Midbrain (tissue), 1 donor: ENCODE measurements around the gene ERCC1.
"Not testable (repeated sequence)": the region's sequence is repeated elsewhere in the genome, so short reads cannot be mapped to it uniquely, and the experiment has no call there.

Source experiments
- DNase-seq: peaks from one replicate; lab custom pipeline; 2025; lab: John Stamatoyannopoulos, UW

The ERCC1 gene

DNA sequence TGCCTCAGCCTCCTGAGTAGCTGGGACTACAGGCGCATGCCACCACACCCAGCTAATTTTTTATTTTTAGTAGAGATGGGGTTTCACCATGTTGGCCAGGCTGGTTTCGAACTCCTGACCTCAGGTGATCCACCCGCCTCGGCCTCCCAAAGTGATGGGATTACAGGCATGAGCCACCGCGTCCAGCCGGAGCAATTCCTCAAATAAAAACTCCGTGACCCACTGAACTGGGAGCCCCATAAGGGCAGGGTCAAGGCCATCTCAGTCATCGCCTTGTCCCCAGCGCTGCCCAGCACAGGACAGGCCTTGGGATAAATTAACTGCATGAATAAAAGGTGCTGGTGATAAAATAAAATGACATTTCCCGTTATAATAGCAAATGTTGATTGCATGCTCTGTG lies 6.2 kb upstream of the ERCC1 start:
- DNase-seq: not testable (repeated sequence)

GRCh38 chr19:45428384-45429231 lies 4.9 kb upstream of the ERCC1 start:
- DNase-seq: no peak

DNA sequence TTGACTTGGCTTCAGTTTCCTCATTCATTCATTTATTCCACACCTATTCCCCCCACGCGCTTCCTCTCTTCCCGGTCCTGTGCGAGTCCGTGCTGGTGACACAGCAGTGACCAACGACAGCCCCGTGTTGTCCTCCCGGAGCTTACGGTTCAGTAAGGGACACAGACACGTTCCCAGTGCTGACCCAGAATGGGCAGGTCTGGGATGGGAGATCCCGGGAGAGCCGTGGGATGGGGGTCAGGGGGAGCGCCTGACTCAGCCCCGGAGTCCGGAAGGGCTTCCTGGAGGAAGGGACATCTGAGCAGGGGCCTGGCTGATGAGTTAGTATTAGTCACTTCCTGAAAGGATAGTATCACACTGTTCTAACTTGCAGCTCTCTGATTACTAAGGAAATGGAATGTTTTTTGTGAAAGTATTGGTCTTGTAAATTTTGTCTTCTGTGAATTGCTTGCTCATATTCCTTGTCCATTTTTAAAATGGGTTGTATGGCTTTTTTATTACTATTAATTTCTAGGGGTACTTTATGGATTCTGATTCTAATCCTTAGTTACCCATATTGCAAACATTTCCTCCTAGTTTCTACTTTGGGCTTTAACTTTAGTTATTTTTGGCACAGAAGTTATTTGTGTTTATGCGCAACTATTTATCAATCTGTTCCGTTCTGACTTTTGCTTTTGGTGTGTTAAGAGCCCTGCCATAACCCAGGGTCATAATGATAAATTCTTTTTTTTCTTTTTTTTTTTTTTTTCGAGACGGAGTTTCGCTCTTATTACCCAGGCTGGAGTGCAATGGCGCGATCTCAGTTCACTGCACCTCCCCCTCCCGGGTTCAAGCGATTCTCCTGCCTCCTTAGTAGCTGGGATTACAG lies 708 bp upstream of the ERCC1 start:
- DNase-seq: peak; percentile 76

GRCh38 chr19:45423033-45423588 lies 606 bp downstream of the ERCC1 start:
- no peak for DNase-seq

DNA sequence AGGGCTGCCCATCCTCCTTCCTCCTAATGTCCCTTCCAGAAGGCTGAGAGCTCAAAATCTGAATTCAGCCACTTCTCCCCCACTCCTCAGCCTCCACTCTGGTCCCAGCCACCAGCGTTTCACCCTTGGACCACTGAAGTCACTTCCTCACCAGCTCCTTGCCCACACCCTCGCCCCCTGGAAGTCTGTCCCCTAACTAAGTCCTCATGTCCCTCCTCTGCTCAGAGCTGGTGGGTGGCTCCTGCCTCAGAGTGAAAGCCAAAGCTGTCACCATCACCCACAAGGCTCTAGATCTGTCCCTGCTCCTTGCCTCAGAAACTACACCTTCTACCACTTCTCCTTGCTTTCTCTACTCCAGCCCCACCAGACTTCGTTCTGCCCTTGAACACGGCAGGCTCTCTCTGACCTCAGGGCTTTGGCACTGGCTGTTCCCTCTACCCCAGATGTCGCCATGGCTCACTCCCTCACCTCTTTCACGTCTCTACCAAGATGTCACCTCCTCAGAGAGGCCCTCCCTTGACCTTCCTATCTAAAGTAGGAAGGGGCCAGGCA lies 1.7 kb downstream of the ERCC1 start:
- no peak for DNase-seq

- no peak for DNase-seq
These were observed 2.8 kb downstream of the ERCC1 start for GRCh38 chr19:45420871-45421270.

GRCh38 chr19:45420356-45420755 lies 3.4 kb downstream of the ERCC1 start:
- no peak for DNase-seq

DNA sequence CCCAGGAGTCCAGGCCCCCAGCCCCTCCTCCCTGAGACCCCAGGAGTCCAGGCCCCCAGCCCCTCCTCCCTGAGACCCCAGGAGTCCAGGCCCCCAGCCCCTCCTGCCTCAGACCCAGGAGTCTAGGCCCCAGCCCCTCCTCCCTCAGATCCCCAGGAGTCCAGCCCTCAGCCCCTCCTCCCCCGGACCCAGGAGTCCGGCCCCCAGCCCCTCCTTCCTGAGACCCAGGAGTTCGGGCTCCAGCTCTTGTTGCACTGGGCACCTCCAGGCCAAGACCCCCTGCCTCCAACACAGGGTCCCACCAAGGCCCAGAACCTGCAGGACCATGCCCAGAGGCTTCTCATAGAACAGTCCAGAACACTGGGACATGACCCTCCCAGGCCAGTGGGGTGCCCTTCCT lies 3.8 kb downstream of the ERCC1 start:
- DNase-seq: no peak

DNA sequence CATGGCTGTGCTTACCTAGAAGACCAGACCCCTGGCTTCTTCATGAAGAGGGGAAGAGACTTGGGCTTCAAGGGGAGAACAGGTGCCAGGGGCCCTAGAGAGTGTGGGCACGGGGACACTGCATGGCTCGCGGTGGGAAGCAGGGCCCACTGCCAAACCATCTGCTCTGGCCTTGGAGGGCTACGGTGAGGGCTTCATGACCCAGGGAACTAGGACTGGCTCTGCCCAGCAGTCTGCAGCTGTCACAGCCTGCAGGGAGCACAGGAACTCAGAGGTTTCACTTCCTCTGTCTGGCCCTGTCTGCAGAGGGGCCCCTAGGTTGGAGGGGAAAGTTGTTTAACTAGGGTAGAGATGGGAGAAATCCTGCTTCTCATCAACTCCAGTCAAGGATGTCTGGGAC lies 4.3 kb downstream of the ERCC1 start:
- DNase-seq: peak; percentile 57

DNA sequence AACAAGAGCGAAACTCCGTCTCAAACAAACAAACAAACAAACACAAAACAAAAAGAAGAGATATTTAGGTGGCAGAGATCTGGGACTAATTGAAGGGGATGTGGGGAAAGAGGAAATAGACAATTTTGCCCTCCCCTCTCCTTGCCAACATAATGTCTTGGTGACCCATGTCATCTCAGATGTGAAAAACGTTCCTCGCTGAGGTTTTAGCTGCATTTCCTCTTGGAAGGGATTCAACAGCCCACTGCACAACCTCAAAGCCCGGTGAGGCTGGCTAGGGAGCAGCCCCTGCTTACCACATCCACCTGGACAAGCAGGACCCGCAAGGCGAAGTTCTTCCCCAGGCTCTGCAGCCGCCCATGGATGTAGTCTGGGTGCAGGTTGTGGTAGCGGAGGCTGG lies 4.9 kb downstream of the ERCC1 start:
- DNase-seq: no peak

DNA sequence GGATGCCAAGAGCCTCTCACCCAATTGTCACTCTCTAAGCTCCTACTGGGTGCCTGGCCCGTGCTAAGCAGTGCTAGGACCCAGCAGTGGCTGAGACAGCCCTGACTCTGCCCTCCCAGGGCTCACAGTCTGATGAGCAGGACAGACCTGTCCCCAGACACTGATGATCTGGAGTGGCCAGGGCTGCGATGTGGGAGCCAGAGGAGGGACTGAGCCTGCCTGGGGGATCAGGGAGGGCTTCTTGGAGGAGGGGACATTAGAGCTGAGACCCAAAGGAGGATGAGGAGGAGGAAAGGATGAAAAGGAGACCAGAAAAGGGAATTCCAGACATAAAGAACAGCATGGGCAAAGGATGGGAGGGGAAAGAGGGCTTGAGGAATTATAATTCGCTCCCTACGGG lies 6.6 kb downstream of the ERCC1 start:
- no peak for DNase-seq

DNA sequence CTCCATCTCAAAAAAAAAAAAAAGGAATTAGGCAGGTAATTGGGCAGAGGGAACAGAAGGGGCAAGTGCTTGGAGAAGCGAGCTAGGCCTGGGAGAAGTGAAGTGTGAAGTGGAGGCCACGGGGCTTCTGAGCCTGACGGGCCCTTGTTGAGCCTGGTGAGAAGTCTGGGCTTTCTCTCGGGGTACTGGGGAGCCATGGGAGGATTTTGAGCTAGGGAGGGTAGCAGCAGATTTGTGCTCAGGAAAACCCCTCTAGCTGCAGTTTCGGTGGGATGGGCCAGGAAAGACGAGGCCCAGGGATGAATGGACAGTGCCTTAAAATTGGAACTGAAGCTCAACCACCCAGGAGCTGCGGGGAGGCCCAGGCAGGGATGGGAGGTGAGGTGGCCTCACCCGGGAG lies 9.2 kb downstream of the ERCC1 start:
- no peak for DNase-seq

- no peak for DNase-seq
These were observed 10.2 kb downstream of the ERCC1 start for GRCh38 chr19:45413497-45413896.

DNA sequence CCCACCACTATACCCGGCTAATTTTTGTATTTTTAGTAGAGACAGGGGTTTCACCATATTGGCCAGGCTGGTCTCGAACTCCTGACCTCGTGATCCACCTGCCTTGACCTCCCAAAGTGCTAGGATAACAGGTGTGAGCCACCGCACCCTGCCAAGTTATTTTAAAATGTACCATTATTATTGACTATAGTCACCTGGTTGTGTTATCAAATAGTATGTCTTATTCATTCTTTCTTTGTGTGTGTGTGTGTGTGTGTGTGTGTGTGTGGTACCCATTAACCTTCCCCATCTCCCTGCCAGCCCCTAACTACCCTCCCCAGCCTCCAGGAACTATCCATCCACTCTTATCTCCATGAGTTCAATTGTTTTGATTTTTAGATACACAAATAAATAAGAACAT lies 13.4 kb downstream of the ERCC1 start:
- DNase-seq: not testable (repeated sequence)

- no peak for DNase-seq
These were observed 14.2 kb downstream of the ERCC1 start for GRCh38 chr19:45409557-45409920.

DNA sequence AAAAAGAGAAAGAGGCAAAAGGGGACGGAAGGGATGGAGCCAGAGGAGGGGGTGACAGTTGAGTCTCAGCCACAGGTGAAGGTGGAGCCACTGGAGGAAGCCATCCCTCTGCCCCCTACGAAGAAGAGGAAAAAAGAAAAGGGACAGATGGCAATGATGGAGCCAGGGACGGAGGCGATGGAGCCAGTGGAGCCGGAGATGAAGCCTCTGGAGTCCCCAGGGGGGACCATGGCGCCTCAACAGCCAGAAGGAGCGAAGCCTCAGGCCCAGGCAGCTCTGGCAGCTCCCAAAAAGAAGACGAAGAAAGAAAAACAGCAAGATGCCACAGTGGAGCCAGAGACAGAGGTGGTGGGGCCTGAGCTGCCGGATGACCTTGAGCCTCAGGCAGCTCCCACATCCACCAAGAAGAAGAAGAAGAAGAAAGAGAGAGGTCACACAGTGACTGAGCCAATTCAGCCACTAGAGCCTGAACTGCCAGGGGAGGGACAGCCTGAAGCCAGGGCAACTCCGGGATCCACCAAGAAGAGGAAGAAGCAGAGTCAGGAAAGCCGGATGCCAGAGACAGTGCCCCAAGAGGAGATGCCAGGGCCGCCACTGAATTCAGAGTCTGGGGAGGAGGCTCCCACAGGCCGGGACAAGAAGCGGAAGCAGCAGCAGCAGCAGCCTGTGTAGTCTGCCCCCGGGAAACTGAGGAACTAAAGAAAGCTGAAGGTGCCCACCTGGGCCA lies 14.7 kb downstream of the ERCC1 start:
- DNase-seq: no peak

DNA sequence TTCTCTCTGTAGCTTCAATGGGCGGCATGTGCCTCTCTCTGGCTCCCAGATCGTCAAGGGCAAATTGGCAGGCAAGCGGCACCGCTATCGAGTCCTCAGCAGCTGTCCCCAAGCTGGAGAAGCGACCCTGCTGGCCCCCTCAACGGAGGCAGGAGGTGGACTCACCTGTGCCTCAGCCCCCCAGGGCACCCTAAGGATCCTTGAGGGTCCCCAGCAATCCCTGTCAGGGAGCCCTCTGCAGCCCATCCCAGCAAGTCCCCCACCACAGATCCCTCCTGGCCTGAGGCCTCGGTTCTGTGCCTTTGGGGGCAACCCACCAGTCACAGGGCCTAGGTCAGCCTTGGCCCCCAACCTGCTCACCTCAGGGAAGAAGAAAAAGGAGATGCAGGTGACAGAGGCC lies 15.6 kb downstream of the ERCC1 start:
- DNase-seq: no peak

DNA sequence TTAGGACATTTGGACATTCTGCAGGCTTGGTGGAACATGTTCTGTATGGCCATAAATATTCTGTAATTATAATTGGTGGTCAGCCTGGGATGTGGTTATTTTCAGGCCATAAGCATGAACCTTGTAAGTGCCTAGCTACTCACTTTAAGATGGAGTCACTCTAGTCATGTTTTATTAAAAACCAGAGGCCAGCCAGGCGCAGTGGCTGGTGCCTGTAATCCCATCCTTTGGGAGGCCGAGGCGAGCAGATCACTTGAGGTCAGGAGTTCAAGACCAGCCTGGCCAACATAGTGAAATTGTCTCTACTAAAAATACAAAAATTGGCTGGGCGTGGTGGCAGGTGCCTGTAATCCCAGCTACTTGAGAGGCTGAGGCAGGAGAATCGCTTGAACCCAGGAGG lies 16.1 kb downstream of the ERCC1 start:
- not testable (repeated sequence) for DNase-seq

DNA sequence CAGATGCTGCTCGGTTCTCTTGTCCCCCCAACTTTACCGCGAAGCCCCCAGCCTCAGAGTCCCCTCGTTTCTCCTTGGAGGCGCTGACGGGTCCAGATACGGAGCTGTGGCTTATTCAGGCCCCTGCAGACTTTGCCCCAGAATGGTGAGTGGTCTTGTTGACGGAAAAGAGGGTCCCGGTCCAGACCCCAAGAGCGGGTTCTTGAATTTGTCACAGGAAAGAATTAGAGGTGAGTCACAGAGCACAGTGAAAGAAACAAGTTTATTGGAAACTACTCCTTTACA lies 16.7 kb downstream of the ERCC1 start:
- DNase-seq: no peak

GRCh38 chr19:45406226-45407090 lies 17.3 kb downstream of the ERCC1 start, which contains the start of gene POLR1G:
Gene POLR1G, plus strand, starts transcription at chr19:45406644. Its CDS starts 53 bp downstream, at chr19:45406697.
- peak; percentile 89 for DNase-seq
